PFSK-1 (cell line): ENCODE results near the gene TMIE.

Experiments used
- POLR2AphosphoS5 ChIP-seq: IDR thresholded peaks from 2 replicates; pipeline ENCODE4 v1.6.1; 2012; ENCODE audit warnings: low read depth, mild to moderate bottlenecking, control low read depth, low read length, moderate library complexity
- REST ChIP-seq, 2 experiments: IDR thresholded peaks; 2 replicates each; pipeline versions ENCODE4 v1.6.1 to v1.8.0; 2011 to 2012; ENCODE audit warnings: low read depth in 2 of 2, low read length in 2 of 2, control low read depth in 1 of 2, inconsistent platforms in 1 of 2, mild to moderate bottlenecking in 1 of 2, moderate library complexity in 1 of 2; ENCODE audit not compliant: insufficient read depth in 1 of 2
- TAF1 ChIP-seq: IDR thresholded peaks from 2 replicates; pipeline ENCODE4 v1.6.1; 2012; ENCODE audit warnings: low read length, control low read depth, borderline replicate concordance; ENCODE audit not compliant: insufficient read depth

GRCh38 chr3:46702246-46703012 lies 1.2 kb downstream of the TMIE start:
- TF ChIP-seq REST (IDR thresholded peaks at IDR 0.05; ENCODE audit: insufficient read depth in 1 of 2, low read depth in 2 of 2, low read length in 2 of 2) (no peak), TAF1 (no peak), POLR2AphosphoS5 (no peak)
